ENCODE measurements around the gene PRCC.

GRCh38 chr1:156750191-156750672 lies 17.1 kb upstream of the PRCC start:
- TF ChIP-seq POLR2A (IDR thresholded peaks at IDR 0.05; ENCODE audit: low read depth, low read length) = no peak
- TF ChIP-seq POLR2AphosphoS5 (IDR thresholded peaks at IDR 0.05; ENCODE audit: low read depth, low read length) = no peak
- no peak for TF ChIP-seq SPI1 (IDR thresholded peaks at IDR 0.05; ENCODE audit: low read depth, low read length)
- no peak for TF ChIP-seq TAF1 (IDR thresholded peaks at IDR 0.05; ENCODE audit: low read depth, low read length)
